Trophoblast cell (in vitro differentiated cells and primary cell): Measurements from ENCODE around the gene RNPS1.

Source experiments
- DNase-seq, 2 donors: peaks; one replicate each; pipeline ENCODE4 v3.0.0-alpha.2; 2016
- H2AFZ ChIP-seq: 2 replicates; pipeline ENCODE4 v1.6.1; 2013; ENCODE audit warnings: low read length, moderate library complexity, mild to moderate bottlenecking; ENCODE audit not compliant: insufficient read depth, poor library complexity
- H2AK5ac ChIP-seq: 2 replicates; pipeline ENCODE4 v1.6.1; 2013; ENCODE audit warnings: mild to moderate bottlenecking, low read length
- H2BK120ac ChIP-seq: 2 replicates; pipeline ENCODE4 v1.6.1; 2013; ENCODE audit warnings: low read length, mild to moderate bottlenecking, moderate library complexity; ENCODE audit not compliant: insufficient read depth, poor library complexity
- H2BK12ac ChIP-seq: 2 replicates; pipeline ENCODE4 v1.6.1; 2013; ENCODE audit warnings: mild to moderate bottlenecking, low read length, moderate library complexity
- H2BK5ac ChIP-seq: 2 replicates; pipeline ENCODE4 v1.6.1; 2013; ENCODE audit warnings: low read length, low read depth, moderate library complexity, mild to moderate bottlenecking; ENCODE audit not compliant: poor library complexity
- H3K14ac ChIP-seq: 2 replicates; pipeline ENCODE4 v1.6.1; 2013; ENCODE audit warnings: mild to moderate bottlenecking, low read length
- H3K18ac ChIP-seq: 2 replicates; pipeline ENCODE4 v1.6.1; 2013; ENCODE audit warnings: mild to moderate bottlenecking, low read length
- H3K23ac ChIP-seq: 2 replicates; pipeline ENCODE4 v1.6.1; 2013; ENCODE audit warnings: low read length
- H3K27ac ChIP-seq: 2 replicates; pipeline ENCODE4 v1.5.1; 2013; ENCODE audit warnings: low read depth, mild to moderate bottlenecking, inconsistent platforms, low read length, moderate library complexity
- H3K27me3 ChIP-seq: 2 replicates; pipeline ENCODE4 v1.6.1; 2013; ENCODE audit warnings: inconsistent platforms, mild to moderate bottlenecking, low read length, moderate library complexity; ENCODE audit not compliant: insufficient read depth
- H3K36me3 ChIP-seq, 2 experiments: 1 replicate in 1 of 2; 2 replicates in 1 of 2; pipeline ENCODE4 v1.6.1; 2013; ENCODE audit warnings: low read length in 2 of 2, mild to moderate bottlenecking in 2 of 2, moderate library complexity in 1 of 2; ENCODE audit not compliant: insufficient read depth in 2 of 2, control insufficient read depth in 1 of 2
- H3K4ac ChIP-seq: 2 replicates; pipeline ENCODE4 v1.6.1; 2013; ENCODE audit warnings: low read depth, mild to moderate bottlenecking, low read length, moderate library complexity
- H3K4me1 ChIP-seq, 2 experiments: 1 replicate in 1 of 2; 2 replicates in 1 of 2; pipeline ENCODE4 v1.6.1; 2013; ENCODE audit warnings: low read length in 2 of 2, mild to moderate bottlenecking in 2 of 2, moderate library complexity in 1 of 2; ENCODE audit not compliant: insufficient read depth in 2 of 2, control insufficient read depth in 1 of 2
- H3K4me2 ChIP-seq: 2 replicates; pipeline ENCODE4 v1.6.1; 2013; ENCODE audit warnings: inconsistent platforms, mild to moderate bottlenecking, low read length, moderate library complexity
- H3K4me3 ChIP-seq: 2 replicates; pipeline ENCODE4 v1.5.1; 2013; ENCODE audit warnings: mild to moderate bottlenecking, low read depth, low read length, inconsistent platforms
- H3K79me1 ChIP-seq: one replicate; pipeline ENCODE4 v1.6.1; 2013; ENCODE audit warnings: low read length
- H3K79me2 ChIP-seq: 2 replicates; pipeline ENCODE4 v1.6.1; 2013; ENCODE audit warnings: low read length, mild to moderate bottlenecking; ENCODE audit not compliant: control insufficient read depth, insufficient read depth, poor library complexity
- H3K9ac ChIP-seq: 2 replicates; pipeline ENCODE4 v1.6.1; 2013; ENCODE audit warnings: mild to moderate bottlenecking, low read length
- H3K9me3 ChIP-seq: 2 replicates; pipeline ENCODE4 v1.6.1; 2013; ENCODE audit warnings: low read depth, mild to moderate bottlenecking, control low read depth, inconsistent platforms, low read length; ENCODE audit not compliant: insufficient read depth
- H4K12ac ChIP-seq: 2 replicates; pipeline ENCODE4 v1.6.1; 2013; ENCODE audit warnings: low read depth, mild to moderate bottlenecking, low read length, moderate library complexity
- H4K8ac ChIP-seq: 2 replicates; pipeline ENCODE4 v1.6.1; 2013; ENCODE audit warnings: low read depth, mild to moderate bottlenecking, low read length, moderate library complexity
- H4K91ac ChIP-seq: one replicate; pipeline ENCODE4 v1.6.1; 2013; ENCODE audit warnings: low read depth, mild to moderate bottlenecking, low read length, moderate library complexity
- WGBS: extraction: QIAGEN DNeasy Blood & Tissue Kit; methylation state at CpG from one replicate; pipeline ENCODE4 v1.1.7; 2013; ENCODE audit warnings: missing lambda C conversion rate; ENCODE audit not compliant: insufficient read length, insufficient coverage; ENCODE audit errors: extremely low coverage; 5-methylcytosine and 5-hydroxymethylcytosine counted together

RNPS1 gene

DNA sequence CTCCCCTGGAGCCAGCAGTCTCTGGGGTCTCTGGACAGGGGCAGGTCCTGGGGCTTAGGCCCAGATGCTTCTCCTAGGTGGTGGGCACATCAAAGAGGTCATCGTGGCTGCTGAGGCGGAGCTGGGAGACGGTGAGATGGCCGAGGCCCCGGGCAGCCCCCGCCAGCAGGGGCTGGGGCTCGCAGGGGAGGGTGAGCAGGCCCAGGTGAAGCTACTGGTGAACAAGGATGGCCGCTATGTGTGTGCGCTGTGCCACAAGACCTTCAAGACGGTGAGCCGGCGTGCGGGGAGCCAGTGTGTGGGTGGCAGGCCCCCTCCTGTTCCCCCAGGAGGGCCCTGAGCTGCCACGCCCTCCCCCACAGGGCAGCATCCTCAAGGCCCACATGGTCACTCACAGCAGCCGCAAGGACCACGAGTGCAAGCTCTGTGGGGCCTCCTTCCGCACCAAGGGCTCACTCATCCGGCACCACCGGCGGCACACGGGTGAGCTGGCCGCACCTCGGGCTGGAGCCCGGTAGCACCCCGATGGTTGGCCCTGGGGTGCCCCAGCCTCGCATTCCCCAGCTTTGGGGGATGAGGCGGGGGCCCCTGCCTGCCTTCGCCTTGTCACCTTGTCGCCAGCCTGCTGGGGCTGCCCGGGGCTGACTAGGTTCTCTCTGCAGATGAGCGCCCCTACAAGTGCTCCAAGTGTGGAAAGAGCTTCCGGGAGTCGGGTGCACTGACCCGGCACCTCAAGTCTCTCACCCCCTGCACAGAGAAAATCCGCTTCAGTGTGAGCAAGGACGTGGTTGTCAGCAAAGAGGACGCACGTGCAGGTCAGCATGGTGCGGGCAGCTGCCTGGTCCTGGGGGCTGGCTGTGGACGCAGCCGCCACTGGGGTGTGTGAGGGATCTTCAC lies 35.6 kb downstream of the RNPS1 start:
- no peak overlapping the region for H3K27ac ChIP-seq
- H3K18ac ChIP-seq, result no peak overlapping the region
- no peak overlapping the region for H3K23ac ChIP-seq
- no peak overlapping the region for H2BK5ac ChIP-seq
- DNase-seq, result no peak
- H4K8ac ChIP-seq, result no peak overlapping the region
- H3K4me1 ChIP-seq, result peaks cover 11 to 19% of the 10 kb centered on the region in 2 experiments
- H4K12ac ChIP-seq, result no peak overlapping the region
- peaks cover 5% of the 10 kb centered on the region for H3K9me3 ChIP-seq
- no peak overlapping the region for H3K4ac ChIP-seq
- H3K9ac ChIP-seq, result no peak overlapping the region
- no peaks in the 10 kb centered on the region for H3K79me1 ChIP-seq
- H4K91ac ChIP-seq, result no peak overlapping the region
- no peak overlapping the region for H3K4me2 ChIP-seq
- no peak overlapping the region for H3K4me3 ChIP-seq
- no CpG with 5 or more reads among the region's 41 CpGs for WGBS
- H2BK120ac ChIP-seq, result no peak overlapping the region
- H2AK5ac ChIP-seq, result no peak overlapping the region
- H3K36me3 ChIP-seq, result peaks cover 71 to 79% of the 10 kb centered on the region in 2 experiments
- no peak overlapping the region for H3K14ac ChIP-seq
- H2AFZ ChIP-seq, result no peak overlapping the region
- peaks cover 2% of the 10 kb centered on the region for H3K79me2 ChIP-seq
- no peak overlapping the region for H2BK12ac ChIP-seq
- peaks cover 10% of the 10 kb centered on the region for H3K27me3 ChIP-seq

DNA sequence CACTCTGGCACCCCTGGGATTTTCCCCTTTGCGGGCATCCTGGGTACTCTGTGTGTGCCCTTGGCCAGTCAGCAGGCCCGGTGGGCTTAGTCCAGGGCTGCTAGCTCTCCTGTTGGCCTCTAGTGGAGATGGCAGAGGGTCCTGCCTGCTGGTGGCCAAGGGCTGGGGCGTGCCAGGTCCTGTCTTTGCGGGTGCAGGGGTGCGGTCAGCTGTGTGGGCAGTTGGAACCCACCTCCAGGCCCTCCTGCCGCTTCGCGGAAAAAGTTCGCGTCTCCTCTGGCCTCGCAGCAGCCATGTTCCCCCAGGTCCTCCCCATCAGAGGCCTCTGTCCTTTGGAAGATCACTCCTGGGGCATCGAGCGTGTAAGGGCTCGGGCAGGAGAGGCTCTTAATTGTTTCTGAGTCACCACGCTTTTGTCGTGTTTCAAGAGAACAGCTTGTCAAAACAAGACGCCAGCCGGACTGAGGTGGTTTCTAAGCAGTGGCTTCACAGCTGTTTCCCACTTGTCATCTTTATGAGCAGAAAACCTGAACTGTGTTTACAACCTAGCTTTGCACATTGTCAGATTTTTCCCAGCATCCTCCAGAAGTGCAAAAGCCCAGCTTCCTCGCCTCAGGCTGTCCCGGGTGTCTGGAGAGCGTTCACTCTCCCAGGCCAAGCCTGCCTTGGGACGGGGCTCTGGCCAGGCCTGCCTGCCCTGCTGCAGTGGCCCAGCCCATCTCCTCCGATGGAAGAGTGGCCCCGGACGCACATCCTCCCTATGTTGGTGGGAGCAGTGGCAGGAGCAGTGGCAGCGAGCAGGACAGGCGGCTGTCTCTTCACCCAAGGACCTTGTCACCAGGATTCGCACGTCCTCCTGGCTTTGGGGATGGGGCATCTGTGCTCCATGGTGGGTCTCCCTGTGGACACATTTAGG lies 36.7 kb downstream of the RNPS1 start:
- Histone ChIP-seq H3K9ac (no peak overlapping the region), H3K27me3 (peaks cover 2% of the 10 kb centered on the region), H2BK120ac (no peak overlapping the region), H3K14ac (no peak overlapping the region), H3K4me2 (no peak overlapping the region), H3K4me3 (no peak overlapping the region), H3K36me3 (peaks cover 74 to 86% of the 10 kb centered on the region in 2 experiments), H3K79me1 (no peaks in the 10 kb centered on the region), H3K9me3 (peaks cover 8% of the 10 kb centered on the region), H4K91ac (no peak overlapping the region), H2AFZ (no peak overlapping the region), H3K79me2 (peaks cover 2% of the 10 kb centered on the region), H4K12ac (no peak overlapping the region), H3K4me1 (peaks cover 3 to 10% of the 10 kb centered on the region in 2 experiments), H3K23ac (no peak overlapping the region), H2BK12ac (no peak overlapping the region), H3K27ac (no peak overlapping the region), H2AK5ac (no peak overlapping the region), H3K18ac (no peak overlapping the region), H4K8ac (no peak overlapping the region), H3K4ac (no peak overlapping the region), H2BK5ac (no peak overlapping the region)
- DNase-seq, result no peak
- no CpG with 5 or more reads among the region's 29 CpGs for whole genome bisulfite sequencing

DNA sequence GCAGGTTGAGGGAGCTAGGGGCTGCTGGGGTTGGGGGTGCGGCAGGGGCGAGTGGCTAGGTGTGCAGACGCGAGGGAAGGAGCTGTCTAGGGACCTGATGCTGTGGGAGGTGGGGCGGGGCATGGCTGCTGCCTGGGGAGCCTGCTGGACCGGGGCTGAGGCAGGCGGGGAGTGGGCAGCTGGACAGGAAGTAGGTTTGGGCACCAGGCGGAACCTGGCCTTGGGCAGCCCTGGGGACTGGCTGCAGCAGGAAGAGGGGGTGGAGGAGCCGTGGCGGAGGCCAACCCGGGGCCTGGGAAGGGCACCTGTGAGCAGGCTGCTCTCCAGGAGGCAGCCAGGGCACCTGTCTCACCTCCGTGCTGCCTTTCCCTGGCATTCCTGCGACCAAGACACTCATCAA lies 37.5 kb downstream of the RNPS1 start:
- no peak overlapping the region for H2BK12ac ChIP-seq
- no peak overlapping the region for H4K91ac ChIP-seq
- no peak overlapping the region for H3K23ac ChIP-seq
- H3K36me3 ChIP-seq, result peaks cover 67 to 78% of the 10 kb centered on the region in 2 experiments
- no peak for DNase-seq
- H2AK5ac ChIP-seq, result no peak overlapping the region
- no peak overlapping the region for H2AFZ ChIP-seq
- no peak overlapping the region for H3K9ac ChIP-seq
- no peak overlapping the region for H2BK5ac ChIP-seq
- H3K4me1 ChIP-seq, result peaks cover 0 to 5% of the 10 kb centered on the region in 2 experiments
- H3K14ac ChIP-seq, result no peak overlapping the region
- H4K12ac ChIP-seq, result no peak overlapping the region
- no peak overlapping the region for H3K27ac ChIP-seq
- H3K4ac ChIP-seq, result no peak overlapping the region
- no peaks in the 10 kb centered on the region for H3K27me3 ChIP-seq
- H3K4me2 ChIP-seq, result no peak overlapping the region
- peaks cover 7% of the 10 kb centered on the region for H3K9me3 ChIP-seq
- no peak overlapping the region for H2BK120ac ChIP-seq
- H4K8ac ChIP-seq, result no peak overlapping the region
- H3K79me2 ChIP-seq, result peaks cover 2% of the 10 kb centered on the region
- H3K79me1 ChIP-seq, result no peaks in the 10 kb centered on the region
- no peak overlapping the region for H3K4me3 ChIP-seq
- WGBS, result no CpG with 5 or more reads among the region's 13 CpGs
- H3K18ac ChIP-seq, result no peak overlapping the region

DNA sequence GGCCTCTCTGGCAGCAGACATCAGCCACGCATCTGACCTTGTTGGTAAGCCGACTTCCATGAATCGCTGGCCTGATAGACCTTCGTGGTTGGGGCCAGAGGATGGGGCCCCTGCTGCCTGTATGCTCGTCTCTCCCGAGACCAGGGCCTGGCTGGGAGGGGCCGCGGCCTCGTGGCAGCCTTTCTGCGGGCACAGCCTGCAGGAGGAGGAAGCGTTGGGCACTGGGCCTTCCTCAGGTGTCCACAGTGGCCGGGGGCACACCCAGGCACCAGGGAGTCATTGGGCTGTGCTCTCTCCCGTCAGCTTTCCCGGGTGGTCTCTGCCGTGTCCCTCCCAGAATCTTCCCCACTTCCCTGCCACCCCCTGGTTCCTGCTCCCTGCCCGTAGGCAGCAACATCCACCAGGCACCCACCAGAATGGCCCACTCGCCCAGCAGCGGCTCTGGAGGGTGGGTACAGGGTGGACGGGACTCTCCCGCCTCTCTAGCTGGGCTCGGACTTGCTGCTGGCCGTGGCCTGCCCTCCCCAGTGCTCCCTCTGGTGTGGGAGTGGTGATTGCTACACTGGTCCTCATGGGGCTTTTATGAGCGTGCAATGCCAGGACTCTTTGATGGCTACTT lies 38.2 kb downstream of the RNPS1 start:
- H2BK5ac ChIP-seq, result no peak overlapping the region
- peaks cover 0 to 5% of the 10 kb centered on the region in 2 experiments for H3K4me1 ChIP-seq
- H3K4me3 ChIP-seq, result no peak overlapping the region
- H4K8ac ChIP-seq, result no peak overlapping the region
- H3K4ac ChIP-seq, result no peak overlapping the region
- H3K27ac ChIP-seq, result no peak overlapping the region
- no peak overlapping the region for H2AFZ ChIP-seq
- H3K4me2 ChIP-seq, result no peak overlapping the region
- WGBS, result no CpG with 5 or more reads among the region's 23 CpGs
- peaks cover 5% of the 10 kb centered on the region for H3K79me2 ChIP-seq
- no peak overlapping the region for H4K91ac ChIP-seq
- H2BK12ac ChIP-seq, result no peak overlapping the region
- no peak overlapping the region for H2AK5ac ChIP-seq
- no peak for DNase-seq
- H3K23ac ChIP-seq, result no peak overlapping the region
- no peak overlapping the region for H3K9ac ChIP-seq
- no peak overlapping the region for H2BK120ac ChIP-seq
- peaks cover 63 to 72% of the 10 kb centered on the region in 2 experiments for H3K36me3 ChIP-seq
- no peaks in the 10 kb centered on the region for H3K79me1 ChIP-seq
- H3K18ac ChIP-seq, result no peak overlapping the region
- no peak overlapping the region for H3K14ac ChIP-seq
- H4K12ac ChIP-seq, result no peak overlapping the region
- H3K9me3 ChIP-seq, result peaks cover 4% of the 10 kb centered on the region
- H3K27me3 ChIP-seq, result no peaks in the 10 kb centered on the region
